ENCODE data around the gene EXOSC10. TPM values are rescaled to one million over a fixed set of nuclear protein-coding genes. Genes with fewer than 3 reads are reported as not detected.

The EXOSC10 gene
- 103 and 104 TPM in 2 replicates for total RNA-seq
- 70.5 and 74.9 TPM in 2 replicates for polyA plus RNA-seq
- polyA plus RNA-seq (2011; cell fraction: cytosol; rRNA removed): 69.9 and 74.3 TPM in 2 replicates
- 362 and 415 TPM in 2 replicates for polyA plus RNA-seq (2011; cell fraction: nucleus; rRNA removed)
- 51.1 and 77.6 TPM in 2 replicates for polyA plus RNA-seq (2012)
- 69.3 and 75.6 TPM in 2 replicates for polyA minus RNA-seq
- polyA minus RNA-seq (2011; cell fraction: cytosol; rRNA and poly(A)+ RNA removed): 35.1 TPM
- polyA minus RNA-seq (2011; cell fraction: nucleus; rRNA and poly(A)+ RNA removed): 83.8 and 120 TPM in 2 replicates
- percentile 86 among the genes with signal in this experiment for Bru-seq, nascent RNA
- BruChase-seq, experiment 1, labeled RNA remaining after a 6-hour chase: percentile 93 among the genes with signal in this experiment
- percentile 94 among the genes with signal in this experiment for BruChase-seq, experiment 2, labeled RNA remaining after a 2-hour chase
- long read RNA-seq, transcript EXOSC10-202 (25 exons, 2,808 nt): major isoform, 169 of 249 reads
- long read RNA-seq, partial matches to known transcripts: 34 of 249 reads
- long read RNA-seq, other reads (novel, unspliced or antisense): 45 of 249 reads

DNA sequence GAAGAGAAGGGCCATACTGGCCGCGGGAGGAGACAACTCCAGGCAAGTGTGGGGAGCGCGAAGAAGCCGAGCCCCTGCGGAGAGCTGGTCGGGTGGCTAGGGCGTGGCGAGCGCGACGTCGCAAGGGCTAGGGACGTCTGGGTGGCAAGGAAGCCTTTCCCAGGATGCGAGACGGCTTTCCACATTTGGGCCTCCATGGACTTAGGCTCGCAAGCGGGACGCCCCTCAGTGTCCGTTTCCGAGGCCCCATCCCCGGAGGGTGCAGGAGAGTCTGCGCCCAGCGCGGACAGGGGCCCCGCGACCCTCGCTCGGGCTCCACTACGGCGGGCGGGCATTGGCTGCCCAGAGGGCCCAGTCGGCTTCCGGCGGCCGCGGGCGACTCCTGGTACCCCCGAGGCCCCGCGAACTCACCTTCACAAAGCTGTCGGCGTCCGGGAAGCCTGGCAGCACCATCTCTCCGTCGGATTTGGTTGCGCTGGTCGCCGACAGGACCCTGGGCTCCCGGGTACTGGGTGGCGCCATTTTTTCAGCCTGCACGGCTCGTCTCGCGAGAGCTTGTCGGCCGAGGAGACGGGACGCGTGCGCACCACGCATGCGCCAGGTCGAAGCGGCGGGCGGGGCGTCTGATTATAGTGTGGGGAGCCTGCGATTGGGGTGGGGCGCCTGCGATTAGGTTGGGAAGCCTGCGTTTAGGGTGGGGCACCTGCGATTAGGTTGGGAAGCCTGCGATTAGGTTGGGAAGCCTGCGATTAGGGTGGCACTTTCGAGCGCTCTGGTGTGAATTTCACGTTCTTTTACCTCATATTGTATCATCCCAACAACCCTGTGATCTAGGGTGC lies at the start of gene EXOSC10:
TSS of gene EXOSC10 (minus strand) at position 560 of the 839 bp plus-strand sequence. CDS start at position 522, 38 bp downstream.
- Histone ChIP-seq H3K27me3 (ENCODE audit: control insufficient read depth in 2 of 2, insufficient read depth in 2 of 2, low read length in 2 of 2) (no peaks in the 10 kb centered on the region), H3K9me3 (replicated peaks; ENCODE audit: control insufficient read depth, insufficient read depth, low read length) (no peaks in the 10 kb centered on the region), H3K4me2 (ENCODE audit: insufficient read depth, low read length) (peak within 1 kb of the TSS; percentile 100), H3K9ac (replicated peaks; ENCODE audit: extremely low read depth, insufficient read depth, low read length) (peak within 1 kb of the TSS; percentile 98), H3K9me1 (replicated peaks; ENCODE audit: control insufficient read depth, extremely low read depth, insufficient read depth, low read length) (no peaks in the 10 kb centered on the region), H3K27ac (ENCODE audit: insufficient read depth, low read depth, low read length) (peak within 1 kb of the TSS; percentile 84), H3K4me1 (ENCODE audit: control insufficient read depth, extremely low read depth, insufficient read depth, low read length) (peaks cover 12% of the 10 kb centered on the region), H2AFZ (ENCODE audit: low read depth, low read length) (peak within 1 kb of the TSS; percentile 96), H3K79me2 (ENCODE audit: control insufficient read depth, insufficient read depth, low read length) (peaks cover 20% of the 10 kb centered on the region), H3K36me3 (ENCODE audit: control insufficient read depth in 2 of 2, extremely low read depth in 1 of 2, insufficient read depth in 2 of 2, low read length in 2 of 2) (peaks cover 5 to 15% of the 10 kb centered on the region in 2 experiments), H4K20me1 (replicated peaks; ENCODE audit: control insufficient read depth, extremely low read depth, insufficient read depth, low read length) (no peaks in the 10 kb centered on the region), H3K4me3 (replicated peaks in 1 of 3; ENCODE audit: insufficient read depth in 1 of 3, low read depth in 1 of 3, low read length in 3 of 3) (peak within 1 kb of the TSS; percentile 49 to 100 (median 99))
- CTCF ChIA-PET: interaction anchor here (1.0 to 3.0 kb wide), 6 partner anchors 8 to 546 kb away, joined by 3 to 16 read pairs (median 8); no protein-coding TSS in a partner anchor
- DNase-seq (ENCODE audit: low read depth, low spot score) (peak; percentile 88), FAIRE-seq (peak; percentile 73)
- intact Hi-C loops (cut with micrococcal nuclease): loop anchor here (2.0 to 5.0 kb wide), 2 partner anchors 37 to 87 kb away; partner anchors contain the start of genes SRM and TARDBP
- POLR2A ChIA-PET: interaction anchor here (0.6 to 0.8 kb wide), 2 partner anchors 13 to 88 kb away, joined by 3 read pairs; no protein-coding TSS in a partner anchor
- BruUV-seq (replicated peaks): no TSS peak
- peak; percentile 47 for TF ChIP-seq POLR2A (IDR thresholded peaks at IDR 0.05; ENCODE audit: low read depth, low read length)
- peak; percentile 70 for TF ChIP-seq POLR2AphosphoS5 (IDR thresholded peaks at IDR 0.05; ENCODE audit: insufficient read depth, low read depth, low read length)
- TF ChIP-seq JUN (IDR thresholded peaks at IDR 0.05; ENCODE audit: borderline replicate concordance, insufficient read depth, insufficient read length, low read depth): no peak
- TF ChIP-seq, protein P1, sequence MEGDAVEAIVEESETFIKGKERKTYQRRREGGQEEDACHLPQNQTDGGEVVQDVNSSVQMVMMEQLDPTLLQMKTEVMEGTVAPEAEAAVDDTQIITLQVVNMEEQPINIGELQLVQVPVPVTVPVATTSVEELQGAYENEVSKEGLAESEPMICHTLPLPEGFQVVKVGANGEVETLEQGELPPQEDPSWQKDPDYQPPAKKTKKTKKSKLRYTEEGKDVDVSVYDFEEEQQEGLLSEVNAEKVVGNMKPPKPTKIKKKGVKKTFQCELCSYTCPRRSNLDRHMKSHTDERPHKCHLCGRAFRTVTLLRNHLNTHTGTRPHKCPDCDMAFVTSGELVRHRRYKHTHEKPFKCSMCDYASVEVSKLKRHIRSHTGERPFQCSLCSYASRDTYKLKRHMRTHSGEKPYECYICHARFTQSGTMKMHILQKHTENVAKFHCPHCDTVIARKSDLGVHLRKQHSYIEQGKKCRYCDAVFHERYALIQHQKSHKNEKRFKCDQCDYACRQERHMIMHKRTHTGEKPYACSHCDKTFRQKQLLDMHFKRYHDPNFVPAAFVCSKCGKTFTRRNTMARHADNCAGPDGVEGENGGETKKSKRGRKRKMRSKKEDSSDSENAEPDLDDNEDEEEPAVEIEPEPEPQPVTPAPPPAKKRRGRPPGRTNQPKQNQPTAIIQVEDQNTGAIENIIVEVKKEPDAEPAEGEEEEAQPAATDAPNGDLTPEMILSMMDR (IDR thresholded peaks at IDR 0.05; ENCODE audit: extremely low read depth in 1 of 2, insufficient read depth in 1 of 2, low read depth in 1 of 2, low read length in 2 of 2): no peak
- dilution Hi-C loops (cut with MboI; ENCODE audit: extremely low pct_ligation_motif_present, low sequenced_read_pairs): no loop called here
